Measurements from ENCODE around the gene PRRT4.

DNA sequence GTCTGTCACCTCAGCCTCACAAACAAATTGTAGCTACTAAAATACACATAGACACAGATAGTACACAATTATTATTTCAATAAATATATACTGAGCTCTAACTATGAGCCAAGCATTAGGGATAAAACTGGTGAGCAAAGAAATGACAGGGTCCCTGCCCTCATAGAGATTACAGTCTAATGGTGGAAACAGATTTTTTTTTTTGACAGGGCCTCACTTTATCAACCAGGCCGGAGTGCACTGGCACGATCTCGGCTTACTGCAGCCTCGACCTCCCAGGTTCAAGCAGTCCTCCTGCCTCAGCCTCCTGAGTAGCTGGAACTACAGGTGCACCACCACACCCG is 17.1 kb downstream of the PRRT4 start:
- TF ChIP-seq EZH2 (IDR thresholded peaks at IDR 0.05; ENCODE audit: low read depth): no peak
- TF ChIP-seq, protein P1, sequence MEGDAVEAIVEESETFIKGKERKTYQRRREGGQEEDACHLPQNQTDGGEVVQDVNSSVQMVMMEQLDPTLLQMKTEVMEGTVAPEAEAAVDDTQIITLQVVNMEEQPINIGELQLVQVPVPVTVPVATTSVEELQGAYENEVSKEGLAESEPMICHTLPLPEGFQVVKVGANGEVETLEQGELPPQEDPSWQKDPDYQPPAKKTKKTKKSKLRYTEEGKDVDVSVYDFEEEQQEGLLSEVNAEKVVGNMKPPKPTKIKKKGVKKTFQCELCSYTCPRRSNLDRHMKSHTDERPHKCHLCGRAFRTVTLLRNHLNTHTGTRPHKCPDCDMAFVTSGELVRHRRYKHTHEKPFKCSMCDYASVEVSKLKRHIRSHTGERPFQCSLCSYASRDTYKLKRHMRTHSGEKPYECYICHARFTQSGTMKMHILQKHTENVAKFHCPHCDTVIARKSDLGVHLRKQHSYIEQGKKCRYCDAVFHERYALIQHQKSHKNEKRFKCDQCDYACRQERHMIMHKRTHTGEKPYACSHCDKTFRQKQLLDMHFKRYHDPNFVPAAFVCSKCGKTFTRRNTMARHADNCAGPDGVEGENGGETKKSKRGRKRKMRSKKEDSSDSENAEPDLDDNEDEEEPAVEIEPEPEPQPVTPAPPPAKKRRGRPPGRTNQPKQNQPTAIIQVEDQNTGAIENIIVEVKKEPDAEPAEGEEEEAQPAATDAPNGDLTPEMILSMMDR (conservative IDR thresholded peaks at IDR 0.05): no peak

Data from PC-9 (cell line).